ENCODE results near the gene POLR3E. TPM values are rescaled to one million over a fixed set of nuclear protein-coding genes. Genes with fewer than 3 reads are reported as not detected.

The POLR3E gene
- total and polyA plus RNA-seq, 12 donors: 22.3 to 40.7 (median 30.6) TPM

GRCh38 chr16:22326369-22326652 lies 29.1 kb downstream of the POLR3E start:
- Histone ChIP-seq H3K4me1 (peaks cover 0 to 13% (median 3%) of the 10 kb centered on the region in 9 donors), H3K27ac (no peak overlapping the region), H3K9me3 (no peaks in the 10 kb centered on the region), H3K36me3 (peaks cover 0 to 96% (median 43%) of the 10 kb centered on the region in 9 donors), H3K4me3 (no peak overlapping the region), H3K27me3 (no peaks in the 10 kb centered on the region)
- intact Hi-C loops (cut with DNase I): loop anchor here in 3 of 10 donors (10.0 kb wide), 2 partner anchors 88 to 1172 kb away; partner anchors contain the start of genes DNAH3 (in 2 of the 3) and LDAF1 (in 2 of the 3)
- DNase-seq (no peak), ATAC-seq (no peak)
- WGBS, 2 donors: 84 to 85% methylated on average over 4 of the region's 4 CpGs
- no peak for TF ChIP-seq CTCF (IDR thresholded peaks at IDR 0.05)

DNA sequence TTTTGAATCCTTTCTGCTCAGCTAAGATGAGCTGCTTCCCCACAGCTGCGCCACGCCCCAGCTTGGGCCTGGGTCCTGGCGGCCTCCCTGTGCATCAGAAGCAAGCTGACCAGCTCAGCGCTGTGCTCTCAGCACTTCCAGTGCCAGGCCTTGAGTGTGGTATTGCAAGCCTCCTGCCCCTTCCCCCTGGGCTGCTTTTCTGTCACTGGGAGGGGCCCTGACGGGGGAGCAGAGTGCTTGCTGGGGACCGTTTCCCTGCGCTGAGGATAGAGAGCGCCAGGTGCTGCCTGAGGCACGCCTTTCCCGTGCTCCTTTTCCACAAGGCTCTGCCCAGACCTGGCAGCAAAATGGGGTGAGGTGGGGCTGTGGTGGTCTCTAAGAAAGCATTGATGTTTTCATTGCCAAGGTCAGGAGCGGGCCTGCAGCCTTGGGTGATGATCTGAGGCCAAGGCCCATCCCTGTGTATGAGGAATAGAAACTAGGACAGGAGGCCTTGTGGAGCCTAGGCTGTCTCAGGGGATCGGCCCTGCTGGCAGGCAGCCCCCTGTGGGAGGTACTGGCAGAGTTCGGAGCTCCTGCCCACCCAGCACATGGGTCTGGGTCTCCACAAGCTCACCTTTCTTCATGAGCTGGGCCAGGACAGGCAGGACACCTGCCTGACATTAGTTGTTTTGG lies 29.7 kb downstream of the POLR3E start:
- Histone ChIP-seq H3K4me1 (peaks cover 0 to 8% (median 0%) of the 10 kb centered on the region in 9 donors), H3K27me3 (no peaks in the 10 kb centered on the region), H3K4me3 (no peak overlapping the region), H3K27ac (no peak overlapping the region), H3K9me3 (no peaks in the 10 kb centered on the region), H3K36me3 (peaks cover 0 to 96% (median 49%) of the 10 kb centered on the region in 9 donors)
- no peak for DNase-seq
- intact Hi-C loops (cut with DNase I): loop anchor here in 3 of 10 donors (10.0 kb wide), 2 partner anchors 88 to 1172 kb away; partner anchors contain the start of genes DNAH3 (in 2 of the 3) and LDAF1 (in 2 of the 3)
- 88 to 94% methylated on average over 13 of the region's 13 CpGs for WGBS, 2 donors
- TF ChIP-seq CTCF (IDR thresholded peaks at IDR 0.05): no peak
- ATAC-seq: no peak

DNA sequence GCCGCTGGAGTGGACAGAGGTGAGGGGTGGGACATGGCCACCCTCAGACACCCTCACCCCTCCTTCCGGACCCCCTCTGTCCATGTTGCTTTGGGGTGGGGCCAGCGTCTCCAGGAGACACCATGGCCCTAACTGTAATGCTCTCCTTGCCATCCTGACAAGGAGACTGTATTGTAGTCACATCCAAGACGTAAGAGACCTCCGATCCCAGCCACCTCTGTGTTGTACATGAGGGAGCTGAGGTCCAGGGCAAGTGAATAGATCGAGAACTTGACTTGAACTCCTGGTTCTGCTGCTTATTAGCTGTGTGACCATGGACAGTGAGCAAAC lies 30.2 kb downstream of the POLR3E start:
- TF ChIP-seq CTCF (IDR thresholded peaks at IDR 0.05): no peak
- ATAC-seq: no peak
- Histone ChIP-seq H3K27ac (no peak overlapping the region), H3K9me3 (no peaks in the 10 kb centered on the region), H3K4me1 (peaks cover 0 to 8% (median 0%) of the 10 kb centered on the region in 9 donors), H3K4me3 (no peak overlapping the region), H3K27me3 (no peaks in the 10 kb centered on the region), H3K36me3 (peaks cover 0 to 96% (median 51%) of the 10 kb centered on the region in 9 donors)
- 94 to 97% methylated on average over 6 of the region's 6 CpGs for WGBS, 2 donors
- intact Hi-C loops (cut with DNase I): loop anchor here in 3 of 10 donors (10.0 kb wide), 2 partner anchors 87 to 1173 kb away; partner anchors contain the start of genes DNAH3 (in 2 of the 3) and LDAF1 (in 2 of the 3)
- DNase-seq: no peak

GRCh38 chr16:22328081-22328725 lies 31.0 kb downstream of the POLR3E start:
- Histone ChIP-seq H3K27ac (no peak overlapping the region), H3K36me3 (peaks cover 0 to 97% (median 50%) of the 10 kb centered on the region in 9 donors), H3K27me3 (no peaks in the 10 kb centered on the region), H3K4me3 (no peak overlapping the region), H3K9me3 (no peaks in the 10 kb centered on the region), H3K4me1 (peaks cover 0 to 8% (median 0%) of the 10 kb centered on the region in 9 donors)
- intact Hi-C loops (cut with DNase I): loop anchor here in 3 of 10 donors (10.0 kb wide), 2 partner anchors 87 to 1173 kb away; partner anchors contain the start of genes DNAH3 (in 2 of the 3) and LDAF1 (in 2 of the 3)
- TF ChIP-seq CTCF (IDR thresholded peaks at IDR 0.05): no peak
- ATAC-seq: no peak
- no peak for DNase-seq
- WGBS, 2 donors: 82 to 84% methylated on average over 10 of the region's 10 CpGs

All from heart right ventricle (tissue), 16 donors.